GM19238 (cell line): ENCODE measurements around the gene HAUS3.
"Not testable (repeated sequence)": the region's sequence is repeated elsewhere in the genome, so short reads cannot be mapped to it uniquely, and the experiment has no call there.

Experiments used
- DNase-seq: peaks from one replicate; pipeline ENCODE4 v3.0.0; 2011; ENCODE audit warnings: low spot score; ENCODE audit not compliant: insufficient read length

Gene HAUS3

DNA sequence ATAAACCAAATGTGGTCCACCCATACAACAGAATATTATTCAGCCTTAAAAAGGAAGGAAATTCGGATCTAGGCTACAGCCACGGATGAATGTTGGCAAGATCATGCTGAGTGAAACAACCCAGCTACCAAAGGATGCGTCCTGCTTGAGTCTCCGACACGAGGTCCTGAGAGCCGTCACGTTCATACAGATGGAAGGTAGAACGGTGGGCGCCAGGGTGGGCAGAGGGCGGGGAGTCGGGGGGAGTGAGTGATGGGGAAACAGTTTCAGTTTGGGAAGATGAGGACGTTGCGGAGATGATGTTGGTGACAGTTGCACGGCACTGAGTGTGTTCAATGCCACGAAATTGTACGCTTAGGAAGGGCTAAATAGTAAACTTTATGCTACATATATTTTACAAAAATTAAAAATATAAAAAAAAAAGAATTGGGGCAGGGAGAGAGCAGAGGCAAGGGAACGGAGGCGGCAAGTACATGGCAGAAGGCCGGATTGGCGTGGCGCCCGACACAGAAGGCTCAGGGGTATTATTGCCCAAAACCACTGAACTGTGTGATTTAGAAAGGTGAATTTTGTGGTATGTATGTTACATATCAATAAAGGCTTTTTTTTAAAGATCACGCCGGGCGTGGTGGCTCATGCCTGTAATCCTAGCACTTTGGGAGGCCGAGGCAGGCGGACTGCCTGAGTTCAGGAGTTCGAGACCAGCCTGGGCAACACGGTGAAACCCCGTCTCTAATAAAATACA, 34.8 kb upstream of the HAUS3 start:
- no peak for DNase-seq

- no peak for DNase-seq
Observed at GRCh38 chr4:2275546-2276251, 33.8 kb upstream of the HAUS3 start.

GRCh38 chr4:2275044-2275397, 33.1 kb upstream of the HAUS3 start:
- not testable (repeated sequence) for DNase-seq

DNA sequence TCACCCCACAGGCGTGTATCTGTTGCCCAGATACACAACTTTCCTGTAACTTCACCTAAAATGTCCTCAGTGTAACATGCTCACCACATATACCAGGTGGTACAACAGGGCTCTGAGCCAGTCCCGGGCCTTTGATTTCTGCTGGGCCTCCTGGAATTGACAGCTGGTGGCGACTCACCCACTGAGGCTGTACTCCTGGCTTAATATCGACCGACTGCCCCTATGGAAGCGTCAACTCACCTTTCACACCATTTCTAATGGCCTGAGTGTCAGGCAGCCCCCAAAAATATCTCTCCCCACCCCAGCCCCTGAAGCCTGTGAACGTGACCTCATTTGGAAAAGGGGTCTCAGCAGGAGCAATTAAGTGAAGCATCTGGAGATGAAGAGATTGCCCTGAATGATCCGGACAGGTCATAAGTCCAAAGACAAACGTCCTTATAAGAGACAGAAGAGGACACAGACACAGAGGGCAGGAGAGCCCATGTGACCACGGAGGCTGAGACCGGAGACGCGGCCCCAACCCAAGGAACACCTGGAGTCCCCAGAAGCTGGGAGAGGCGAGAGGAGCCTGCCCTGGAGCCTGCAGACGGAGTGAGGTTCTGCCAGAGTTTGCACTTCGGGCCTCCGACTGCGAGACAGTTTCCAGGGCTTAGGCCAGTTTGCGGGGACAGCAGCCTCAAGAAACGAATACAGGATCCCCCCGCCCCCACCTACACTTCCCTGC, 32.6 kb upstream of the HAUS3 start:
- no peak for DNase-seq

DNA sequence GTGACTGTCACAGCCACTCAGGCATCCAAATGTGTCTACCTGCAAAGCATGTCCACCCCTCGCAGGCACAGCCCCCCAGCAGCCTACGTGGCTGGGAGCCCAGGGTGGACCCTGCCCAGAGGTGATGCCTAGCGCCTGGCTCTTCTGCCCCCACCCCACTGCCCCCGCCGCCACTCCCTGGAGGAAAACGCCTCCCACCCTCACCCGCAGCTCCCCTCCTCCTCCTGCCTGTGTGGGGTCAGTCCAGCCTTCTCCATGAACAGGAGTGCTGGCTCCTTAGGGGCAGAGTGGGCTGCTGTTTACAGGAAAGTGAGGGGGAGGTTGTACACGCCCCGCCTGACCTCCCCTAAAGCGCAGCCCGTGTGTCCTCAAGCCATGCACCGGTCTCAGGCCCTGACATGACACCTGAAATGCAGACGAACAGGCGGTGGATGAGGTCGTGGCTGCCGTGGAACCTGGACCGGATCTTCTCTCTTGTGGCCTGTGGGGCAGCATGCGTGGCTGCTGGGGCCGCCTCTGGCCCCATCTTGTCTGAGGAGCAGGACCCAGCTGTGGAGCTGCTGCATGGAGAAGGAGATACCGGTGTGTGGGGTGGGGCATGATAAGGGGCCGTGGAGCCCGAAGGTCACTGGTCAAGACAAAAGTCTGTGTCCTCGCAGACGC, 31.9 kb upstream of the HAUS3 start:
- no peak for DNase-seq

DNA sequence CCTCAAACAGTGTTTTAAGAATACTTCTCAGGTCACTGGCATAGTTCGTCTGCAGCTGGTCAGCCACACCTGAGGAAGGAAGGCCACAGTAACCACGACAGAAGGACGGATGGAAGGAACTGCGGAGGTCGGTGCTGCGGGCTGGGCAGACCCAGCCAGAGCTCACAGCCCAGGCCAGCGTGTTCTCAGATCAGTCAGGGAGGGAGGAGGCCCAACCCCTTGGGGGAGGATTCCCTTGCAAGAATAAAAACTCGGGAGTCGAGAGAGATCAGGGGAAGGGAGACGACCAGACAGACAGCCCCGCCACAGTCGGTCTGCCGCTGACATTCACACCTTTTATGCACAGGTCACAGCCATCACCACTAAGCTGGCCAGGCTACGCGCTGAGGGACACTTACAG, 31.3 kb upstream of the HAUS3 start:
- DNase-seq = no peak

DNA sequence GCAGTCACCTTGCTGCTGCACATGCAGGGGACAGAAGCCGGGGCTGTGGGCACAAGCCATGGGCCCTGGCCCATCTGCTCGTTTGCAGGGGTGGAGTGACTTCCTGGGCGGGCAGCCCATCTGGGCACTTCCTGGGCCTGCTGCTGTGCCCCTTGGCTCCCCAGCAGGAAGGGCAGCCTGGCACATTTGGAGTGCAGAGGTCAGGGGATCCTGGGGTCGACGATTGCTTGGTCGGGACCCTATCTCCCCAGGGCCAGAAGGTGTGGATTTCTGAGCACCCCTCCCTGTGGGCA, 30.9 kb upstream of the HAUS3 start:
- DNase-seq = no peak

DNA sequence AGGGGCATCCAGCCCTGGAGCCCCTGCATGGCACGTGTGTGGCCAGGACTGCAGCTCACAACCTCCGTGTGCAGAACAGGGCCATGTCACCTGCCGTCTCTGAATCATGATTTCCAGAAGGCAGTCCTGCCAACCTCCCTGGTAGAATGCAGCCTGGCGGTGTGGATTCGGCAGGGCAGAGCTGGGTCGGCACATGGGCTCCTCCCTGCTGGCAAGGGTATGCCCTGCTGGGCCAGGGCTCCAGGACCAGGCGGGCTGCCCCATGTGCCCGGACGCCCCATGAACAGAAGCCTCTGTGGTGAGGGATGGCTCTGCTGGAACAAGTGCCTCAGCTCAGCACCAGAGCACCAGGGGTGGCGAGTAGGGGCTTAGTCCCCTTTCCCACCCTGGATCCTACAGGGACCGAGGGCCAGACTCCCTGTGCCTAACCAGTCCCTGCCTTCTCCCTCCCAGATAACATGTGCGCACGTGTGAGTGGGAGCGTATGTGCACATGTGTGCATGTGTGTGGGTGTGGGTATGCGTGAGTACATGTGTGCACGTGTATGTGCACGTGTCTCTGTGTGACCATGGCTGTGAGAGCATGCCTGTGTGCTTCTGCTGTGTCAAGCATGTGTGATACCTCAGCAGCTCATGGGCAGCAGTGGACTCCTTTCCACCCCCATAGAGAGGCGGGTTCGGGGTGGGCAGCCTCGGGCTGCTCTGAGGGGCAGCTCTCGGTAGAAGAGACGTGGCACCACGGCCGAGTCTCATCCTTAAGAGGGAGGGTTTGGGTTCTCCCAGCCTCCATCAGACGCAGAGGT, 30.3 kb upstream of the HAUS3 start:
- DNase-seq = no peak

- no peak for DNase-seq
Observed at GRCh38 chr4:2271279-2272025, 29.5 kb upstream of the HAUS3 start.

GRCh38 chr4:2270341-2271165, 28.6 kb upstream of the HAUS3 start:
- no peak for DNase-seq

- DNase-seq = no peak
Observed at GRCh38 chr4:2269618-2270163, 27.8 kb upstream of the HAUS3 start.

- DNase-seq = no peak
Observed at GRCh38 chr4:2269206-2269531, 27.2 kb upstream of the HAUS3 start.

- DNase-seq = no peak
Observed at GRCh38 chr4:2268357-2269205, 26.7 kb upstream of the HAUS3 start.

DNA sequence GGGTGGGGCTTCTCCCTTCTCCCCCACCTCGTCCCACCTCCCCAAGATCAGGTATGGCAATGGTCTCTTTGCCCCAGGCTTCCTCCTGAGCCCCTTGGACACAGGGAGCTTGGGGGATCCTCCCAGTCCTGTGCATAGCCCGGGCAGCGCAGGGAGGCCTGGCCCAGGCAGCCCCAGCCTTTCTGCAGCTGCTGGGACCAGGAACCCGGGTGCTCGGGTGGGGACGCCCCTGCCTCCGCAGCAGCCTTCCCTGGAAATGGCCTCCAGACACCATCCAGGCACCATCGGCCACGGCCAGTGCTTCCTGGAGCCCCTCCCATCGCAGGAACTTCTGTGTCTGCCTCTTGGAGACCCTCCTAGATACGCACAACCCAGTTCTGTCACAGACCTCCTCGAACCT, 25.9 kb upstream of the HAUS3 start:
- no peak for DNase-seq

- no peak for DNase-seq
Observed at GRCh38 chr4:2267320-2267811, 25.4 kb upstream of the HAUS3 start.

DNA sequence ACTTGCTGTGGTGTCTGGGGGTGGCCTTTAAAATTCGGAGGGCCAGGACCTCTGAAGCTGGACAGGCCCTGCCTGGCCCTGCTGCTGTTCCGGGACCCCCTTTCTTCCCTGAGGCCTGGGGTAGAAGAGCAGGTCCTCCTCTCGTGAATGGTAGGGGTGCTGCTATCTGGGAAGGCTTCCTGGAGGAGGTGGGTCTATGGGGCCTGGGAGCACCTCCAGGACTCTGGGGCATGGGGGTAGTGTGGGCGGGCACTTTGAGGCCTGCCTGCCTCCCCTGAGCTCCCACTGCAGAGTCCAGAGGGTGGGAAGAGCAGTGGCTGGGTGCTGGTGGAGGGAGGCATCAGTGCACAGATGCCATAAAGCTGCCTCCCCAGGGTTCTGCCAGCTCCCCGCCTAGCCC, 24.9 kb upstream of the HAUS3 start:
- no peak for DNase-seq

DNA sequence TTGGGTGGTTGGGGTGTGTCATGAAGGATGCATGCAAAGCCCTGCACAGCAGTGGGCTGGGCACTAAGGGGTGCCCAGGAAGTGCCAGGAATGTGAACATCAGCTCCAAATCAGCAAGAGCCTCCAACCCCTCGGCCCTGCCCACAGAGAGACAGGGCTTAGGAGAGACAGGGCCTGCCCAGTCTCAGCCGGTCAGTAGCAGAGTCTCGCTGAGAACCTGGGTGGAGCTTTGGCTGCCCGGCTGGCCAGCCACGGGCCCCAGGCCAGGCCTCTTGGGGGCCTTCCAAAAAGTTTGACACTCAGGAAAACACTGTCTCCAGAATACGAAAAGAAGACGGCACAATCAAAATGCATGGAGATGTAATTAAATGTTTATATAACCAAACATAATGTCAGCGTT, 24.3 kb upstream of the HAUS3 start:
- no peak for DNase-seq
